Smooth muscle cell of trachea (primary cell): ENCODE measurements around the gene GNAL. TPM values are rescaled to one million over a fixed set of nuclear protein-coding genes. Genes with fewer than 3 reads are reported as not detected.

Experiments
- total RNA-seq: library from RNA; depleted of rRNA; stranded (reverse); fragments of >200 nt; gene quantifications from 2 replicates; pipeline ENCODE4 v1.2.1, GENCODE V29; 2014

Gene GNAL
- total RNA-seq: 0.15 and 0.99 TPM in 2 replicates

DNA sequence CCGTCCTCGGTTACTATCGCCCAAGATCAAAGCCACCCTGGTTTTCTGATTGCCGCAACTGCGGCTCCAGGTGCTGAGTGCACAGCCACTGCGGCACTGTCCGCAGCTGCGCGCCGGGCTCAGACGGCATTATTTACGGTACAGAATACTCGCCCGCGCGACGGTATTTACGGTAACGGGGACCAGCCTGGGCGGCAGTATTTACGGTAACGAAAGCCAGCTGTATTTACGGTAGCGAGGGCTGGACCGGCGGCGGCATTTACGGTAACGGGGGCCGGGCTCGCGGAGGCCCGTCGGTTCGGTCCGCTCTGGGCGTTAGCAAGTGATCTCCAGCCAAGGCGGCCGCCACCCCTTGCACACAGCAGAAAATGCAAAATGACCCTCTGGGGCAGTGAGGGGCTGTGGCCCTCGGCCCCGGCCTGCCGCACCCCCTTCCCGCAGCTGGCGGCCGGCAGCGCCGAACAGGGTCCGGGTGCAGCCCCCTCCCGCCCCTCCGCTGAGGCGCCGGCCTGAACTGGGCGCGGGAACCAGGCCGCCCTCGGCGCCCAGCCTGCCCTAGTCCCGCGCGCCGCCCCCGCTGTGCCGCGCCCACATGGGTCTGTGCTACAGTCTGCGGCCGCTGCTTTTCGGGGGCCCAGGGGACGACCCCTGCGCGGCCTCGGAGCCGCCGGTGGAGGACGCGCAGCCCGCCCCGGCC lies at the start of gene GNAL:
Gene GNAL, plus strand, starts transcription at position 293 of the 697 bp plus-strand sequence. Its CDS starts 300 bp downstream, at position 593.

DNA sequence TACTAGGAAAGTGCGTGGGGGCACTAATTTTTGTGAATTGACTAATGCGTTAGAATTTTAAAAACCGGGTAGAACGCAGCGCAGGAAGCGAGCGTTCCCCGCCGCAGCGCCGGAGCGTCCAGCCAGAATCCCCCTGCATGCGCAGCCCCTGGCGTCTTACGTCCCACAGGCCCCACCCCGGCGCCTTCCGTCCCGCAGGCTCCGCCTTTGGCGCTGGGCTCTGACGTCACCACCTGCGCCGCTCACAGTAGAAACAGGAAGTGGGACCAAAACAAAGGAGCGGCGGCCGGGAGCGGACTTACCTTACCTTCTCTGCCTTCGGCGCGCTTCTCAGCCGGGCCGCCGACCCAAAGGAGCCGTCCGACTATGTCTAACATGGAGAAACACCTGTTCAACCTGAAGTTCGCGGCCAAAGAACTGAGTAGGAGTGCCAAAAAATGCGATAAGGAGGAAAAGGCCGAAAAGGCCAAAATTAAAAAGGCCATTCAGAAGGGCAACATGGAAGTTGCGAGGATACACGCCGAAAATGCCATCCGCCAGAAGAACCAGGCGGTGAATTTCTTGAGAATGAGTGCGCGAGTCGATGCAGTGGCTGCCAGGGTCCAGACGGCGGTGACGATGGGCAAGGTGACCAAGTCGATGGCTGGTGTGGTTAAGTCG lies 162.2 kb downstream of the GNAL start, which contains the start of gene CHMP1B:
Gene CHMP1B, plus strand, starts transcription at position 268 of the 660 bp plus-strand sequence. Its CDS starts 99 bp downstream, at position 367.

DNA sequence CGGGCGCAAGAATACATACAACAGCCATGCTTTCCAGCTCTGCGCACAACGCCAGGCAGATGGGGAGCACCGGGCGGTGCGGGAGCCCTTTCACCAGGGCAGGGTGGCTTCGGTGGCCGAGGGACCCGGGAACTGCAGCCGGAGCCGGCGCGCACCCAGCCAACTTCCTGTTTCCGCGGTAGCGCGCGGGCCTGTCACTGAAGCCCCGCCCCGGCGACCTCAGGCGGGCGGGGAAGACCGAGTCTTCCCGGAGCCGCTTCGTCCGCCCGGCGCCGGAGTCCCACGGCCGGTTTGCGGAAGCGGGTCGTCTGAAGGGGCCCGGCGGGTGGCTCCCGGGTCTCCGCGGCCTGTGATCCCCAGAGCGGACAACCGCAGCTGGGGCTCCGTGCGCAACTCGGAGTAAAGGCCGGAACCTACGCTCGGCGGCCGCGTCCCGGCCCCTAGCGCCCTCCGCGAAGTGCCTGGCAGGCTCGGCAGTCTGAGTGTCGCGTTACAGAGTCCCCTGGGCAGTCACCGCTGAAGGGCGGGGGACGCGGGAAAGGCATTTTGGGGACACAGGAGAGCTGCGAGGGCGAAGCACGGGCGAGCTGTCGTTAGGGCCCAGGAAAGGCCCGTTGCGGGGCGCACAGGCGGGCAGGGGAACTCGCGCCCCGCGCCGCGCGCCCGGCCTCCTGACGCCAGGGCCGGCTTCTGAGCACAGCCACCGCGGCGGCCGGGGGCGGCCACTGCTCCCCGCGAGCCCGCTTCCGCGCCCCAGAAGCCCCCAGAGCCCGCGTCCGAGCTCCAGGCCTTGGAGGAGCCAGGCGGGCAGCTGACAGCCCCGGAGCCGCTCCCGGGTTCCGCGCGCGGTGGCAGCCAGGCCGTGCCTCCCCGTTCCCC lies 219.4 kb downstream of the GNAL start, which contains the start of gene MPPE1:
Gene MPPE1, minus strand, starts transcription at position 136 of the 879 bp plus-strand sequence. CDS start 11,053 bp downstream, outside the sequence.

Other genes starting within 250 kb of the GNAL start
- gene SLC35G4, start 79.7 kb upstream of the GNAL start, total RNA-seq: not detected in 2 replicates
- gene CHMP1B, start 162.1 kb downstream of the GNAL start, total RNA-seq: 49.3 and 50.8 TPM in 2 replicates
- gene MPPE1, start 219.1 kb downstream of the GNAL start, total RNA-seq: 32.4 and 39.9 TPM in 2 replicates